T47D (cell line): ENCODE data around the gene KSR2.
A peak's percentile ranks its signal among the peaks of the same experiment; 100 is the strongest.

ENCODE experiments used
- DNase-seq, 2 experiments: peaks; one replicate each; pipeline versions ENCODE4 v3.0.0 to v3.0.0-alpha.2; 2011 to 2012; ENCODE audit warnings: low read depth in 1 of 2, low spot score in 1 of 2
- JUND ChIP-seq: IDR thresholded peaks from 2 replicates; pipeline ENCODE4 v1.6.1; 2012; ENCODE audit warnings: low read depth
- in situ Hi-C: cut with HindIII; loops from 2 replicates; pipeline ENCODE4 v1.10.0; 2016; ENCODE audit warnings: low sequenced_read_pairs, low pct_unique_long_range_greater_than_20kb

Gene KSR2

GRCh38 chr12:117603316-117604113 is 365.3 kb downstream of the KSR2 start:
- DNase-seq, result no peak
- no peak for TF ChIP-seq JUND
- in situ Hi-C loops, result no loop called here

- in situ Hi-C loops, result no loop called here
- no peak for TF ChIP-seq JUND
- no peak for DNase-seq
Measured at GRCh38 chr12:117599849-117600248, 368.9 kb downstream of the KSR2 start.

- no peak for TF ChIP-seq JUND
- in situ Hi-C loops, result no loop called here
- DNase-seq, result no peak
Measured at GRCh38 chr12:117596968-117597367, 371.8 kb downstream of the KSR2 start.

GRCh38 chr12:117595751-117596150 is 373.0 kb downstream of the KSR2 start:
- no peak for TF ChIP-seq JUND
- in situ Hi-C loops, result no loop called here
- no peak for DNase-seq

- DNase-seq, result no peak
- no peak for TF ChIP-seq JUND
- in situ Hi-C loops, result no loop called here
Measured at GRCh38 chr12:117594481-117594880, 374.3 kb downstream of the KSR2 start.

GRCh38 chr12:117593815-117594400 is 374.9 kb downstream of the KSR2 start:
- in situ Hi-C loops, result no loop called here
- no peak for TF ChIP-seq JUND
- no peak for DNase-seq

- in situ Hi-C loops, result no loop called here
- TF ChIP-seq JUND, result no peak
- DNase-seq, result no peak
Measured at GRCh38 chr12:117592588-117593305, 376.0 kb downstream of the KSR2 start.

GRCh38 chr12:117590999-117591398 is 377.8 kb downstream of the KSR2 start:
- in situ Hi-C loops, result no loop called here
- no peak for TF ChIP-seq JUND
- no peak for DNase-seq

GRCh38 chr12:117590386-117590785 is 378.4 kb downstream of the KSR2 start:
- no peak for TF ChIP-seq JUND
- in situ Hi-C loops, result no loop called here

GRCh38 chr12:117589021-117589420 is 379.8 kb downstream of the KSR2 start:
- in situ Hi-C loops, result no loop called here
- no peak for TF ChIP-seq JUND
- DNase-seq, result no peak

More at GRCh38 chr12:117590386-117590785, 378.4 kb downstream of the KSR2 start:
- no peak for DNase-seq

GRCh38 chr12:117587631-117588287 is 381.0 kb downstream of the KSR2 start:
- TF ChIP-seq JUND, result no peak
- in situ Hi-C loops, result no loop called here
- DNase-seq, result peak; percentile 66 to 74

- DNase-seq, result no peak
- TF ChIP-seq JUND, result no peak
- in situ Hi-C loops, result no loop called here
Measured at GRCh38 chr12:117583677-117584225, 385.0 kb downstream of the KSR2 start.
